Thyroid gland (tissue), 4 donors: ENCODE data around the gene LDB3. TPM values are rescaled to one million over a fixed set of nuclear protein-coding genes. Genes with fewer than 3 reads are reported as not detected.

Experiments
- DNase-seq, 2 donors: peaks; one replicate each; pipeline ENCODE4 v3.0.0-alpha.2; 2019
- H3K27ac ChIP-seq, 3 donors: fragments of 200-600 bp; sonication (generic); 1 replicate in 2 of 3; 2 replicates in 1 of 3; pipeline ENCODE4 v1.5.1; 2016 to 2019; ENCODE audit warnings: mild to moderate bottlenecking in 1 of 3, moderate library complexity in 1 of 3
- H3K27me3 ChIP-seq: fragments of 200-600 bp; sonication (generic); one replicate; pipeline ENCODE4 v1.5.1; 2019
- H3K36me3 ChIP-seq, 2 donors: fragments of 200-600 bp; sonication (generic); one replicate each; pipeline ENCODE4 v1.5.1; 2016 to 2019
- H3K4me1 ChIP-seq, 2 donors: fragments of 200-600 bp; sonication (generic); one replicate each; pipeline ENCODE4 v1.5.1; 2017 to 2019
- H3K4me3 ChIP-seq, 3 donors: fragments of 200-600 bp; sonication (generic); replicated peaks in 1 of 3; 1 replicate in 2 of 3; 2 replicates in 1 of 3; pipeline ENCODE4 v1.5.1; 2016; ENCODE audit warnings: mild to moderate bottlenecking in 1 of 3
- H3K9me3 ChIP-seq: fragments of 200-600 bp; sonication (generic); one replicate; pipeline ENCODE4 v1.5.1; 2017
- POLR2A ChIP-seq, 2 donors: fragments of 450-650 bp; IDR thresholded peaks; one replicate each; pipeline ENCODE4 v1.6.1; 2017; ENCODE audit warnings: antibody characterized with exemption in 2 of 2, mild to moderate bottlenecking in 2 of 2, moderate library complexity in 1 of 2
- WGBS, 2 donors: methylation state at CpG; one replicate each; pipeline ENCODE4 v1.1.5; 2017; 5-methylcytosine and 5-hydroxymethylcytosine counted together
- intact Hi-C: fragments of 100-400 bp; cut with DNase I; formaldehyde crosslinking; loops from one replicate; pipeline ENCODE4 v1.15.1; 2023
- total RNA-seq, 4 donors: library from RNA; depleted of rRNA; stranded (reverse); fragments of >200 nt; gene quantifications; one replicate each; pipeline ENCODE4 v1.2.3, GENCODE V29; 2016
- TF ChIP-seq, protein P1 (sequence below), 6 experiments: fragments of 200-600 bp in 3 of 6; fragments of 450-650 bp in 3 of 6; sonication (generic) in 3 of 6; IDR thresholded peaks; one replicate each; pipeline ENCODE4 v1.5.1; 2016 to 2019; ENCODE audit warnings: antibody characterized with exemption in 6 of 6, mild to moderate bottlenecking in 2 of 6, inconsistent platforms in 1 of 6, moderate library complexity in 1 of 6

Gene LDB3
- total RNA-seq, 4 donors from 2014 or later = 1.5 to 5.5 (median 1.9) TPM

DNA sequence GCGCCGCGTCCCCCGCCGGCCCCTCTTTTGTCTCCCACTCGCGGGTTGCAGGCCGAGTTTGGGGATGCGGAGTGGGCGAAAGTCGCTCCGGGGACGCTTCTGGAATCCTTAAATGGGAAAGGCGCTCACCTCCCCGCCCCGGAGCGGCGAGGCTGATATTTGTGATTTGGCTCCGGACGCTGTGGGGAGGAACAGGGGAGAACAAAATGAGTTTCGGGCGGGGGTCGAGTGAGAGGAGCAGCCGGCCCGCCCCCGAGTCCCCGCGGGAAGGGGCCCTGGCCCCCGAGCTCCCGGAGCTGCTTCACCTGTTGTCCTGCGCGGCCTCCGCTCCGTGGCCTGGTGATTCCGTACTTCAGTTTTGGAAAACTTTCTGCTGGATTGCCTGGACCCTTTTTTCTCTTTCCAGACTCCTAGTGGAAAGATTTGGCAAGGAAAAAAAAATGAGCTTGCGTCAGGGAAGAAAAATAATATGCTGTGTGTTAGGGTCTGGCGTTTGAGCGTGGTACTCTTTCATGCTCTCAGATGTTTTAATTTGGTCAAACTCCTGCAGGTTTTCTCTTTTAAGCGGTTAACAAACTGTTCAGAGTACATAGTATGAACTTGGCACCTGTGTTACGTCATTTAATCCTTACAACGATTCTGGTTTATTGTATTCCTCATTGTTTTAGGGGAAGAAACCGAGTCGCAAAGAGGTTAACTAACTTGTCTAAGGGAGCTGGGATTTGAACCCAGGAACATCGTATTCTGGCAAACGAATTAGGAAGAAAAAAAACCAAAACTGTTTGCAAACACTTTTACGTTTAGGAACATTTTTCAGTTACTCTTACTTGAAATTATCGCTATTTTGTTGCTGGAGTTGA is 89.0 kb downstream of the LDB3 start:
- peak; percentile 56 to 62 for DNase-seq
- 2 to 4% methylated on average over 35 to 38 of the region's 47 CpGs for WGBS, 2 donors
- Histone ChIP-seq H3K9me3 (no peaks in the 10 kb centered on the region), H3K4me3 (peak overlapping the region; percentile 55 to 70 (median 69)), H3K4me1 (peaks cover 15 to 34% of the 10 kb centered on the region in 2 donors), H3K36me3 (no peaks in the 10 kb centered on the region), H3K27me3 (no peaks in the 10 kb centered on the region), H3K27ac (peak overlapping the region; percentile 93 to 99 (median 94))
- intact Hi-C loops = no loop called here
- TF ChIP-seq, protein P1, sequence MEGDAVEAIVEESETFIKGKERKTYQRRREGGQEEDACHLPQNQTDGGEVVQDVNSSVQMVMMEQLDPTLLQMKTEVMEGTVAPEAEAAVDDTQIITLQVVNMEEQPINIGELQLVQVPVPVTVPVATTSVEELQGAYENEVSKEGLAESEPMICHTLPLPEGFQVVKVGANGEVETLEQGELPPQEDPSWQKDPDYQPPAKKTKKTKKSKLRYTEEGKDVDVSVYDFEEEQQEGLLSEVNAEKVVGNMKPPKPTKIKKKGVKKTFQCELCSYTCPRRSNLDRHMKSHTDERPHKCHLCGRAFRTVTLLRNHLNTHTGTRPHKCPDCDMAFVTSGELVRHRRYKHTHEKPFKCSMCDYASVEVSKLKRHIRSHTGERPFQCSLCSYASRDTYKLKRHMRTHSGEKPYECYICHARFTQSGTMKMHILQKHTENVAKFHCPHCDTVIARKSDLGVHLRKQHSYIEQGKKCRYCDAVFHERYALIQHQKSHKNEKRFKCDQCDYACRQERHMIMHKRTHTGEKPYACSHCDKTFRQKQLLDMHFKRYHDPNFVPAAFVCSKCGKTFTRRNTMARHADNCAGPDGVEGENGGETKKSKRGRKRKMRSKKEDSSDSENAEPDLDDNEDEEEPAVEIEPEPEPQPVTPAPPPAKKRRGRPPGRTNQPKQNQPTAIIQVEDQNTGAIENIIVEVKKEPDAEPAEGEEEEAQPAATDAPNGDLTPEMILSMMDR (IDR thresholded peaks at IDR 0.05) = peak in 4 of 6 experiments; percentile 16 to 52 (median 32)
- TF ChIP-seq POLR2A (IDR thresholded peaks at IDR 0.05) = peak in 1 of 2 donors; percentile 48

DNA sequence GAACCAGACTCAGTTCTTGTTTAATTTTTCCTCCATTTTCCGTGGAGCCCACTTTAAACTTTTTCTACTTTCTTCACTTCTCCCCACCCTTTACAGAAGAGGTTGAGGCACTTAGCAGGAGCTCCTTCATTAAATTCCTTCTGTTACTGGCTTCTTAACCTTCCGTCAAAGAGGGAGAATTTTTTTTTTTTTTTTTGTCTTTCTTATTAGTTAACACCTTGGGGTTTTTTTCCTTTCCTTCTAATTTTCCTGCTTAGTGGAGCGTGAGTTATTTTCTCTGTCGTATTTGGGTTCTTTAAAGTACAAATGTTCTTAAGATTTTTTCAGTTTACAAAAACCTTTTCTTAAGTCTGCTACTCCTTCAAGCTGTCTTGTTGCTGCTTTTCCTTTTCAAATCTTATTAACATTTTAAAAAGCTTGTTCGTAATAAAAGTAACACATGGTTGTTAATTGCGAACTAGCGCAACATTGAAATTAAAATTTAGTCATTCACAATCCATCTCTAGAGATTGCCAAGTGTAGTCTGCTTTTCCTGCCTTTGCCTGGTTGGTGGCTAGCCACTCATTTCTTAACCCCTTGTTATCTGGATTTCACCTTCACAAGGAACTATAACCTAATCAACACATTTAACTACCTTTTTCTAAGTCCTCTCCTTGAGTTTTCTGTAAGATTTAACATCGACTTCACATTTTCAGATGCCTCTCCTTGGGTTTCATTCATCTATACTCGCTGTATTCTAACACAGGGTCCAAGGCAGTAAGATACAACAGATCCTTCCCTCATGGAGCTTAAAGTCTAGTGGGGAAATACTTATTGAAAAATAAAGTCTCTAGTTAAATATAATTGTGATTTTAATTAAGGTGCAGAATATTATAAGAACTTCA is 90.1 kb downstream of the LDB3 start:
- Histone ChIP-seq H3K36me3 (no peaks in the 10 kb centered on the region), H3K9me3 (no peaks in the 10 kb centered on the region), H3K27me3 (no peaks in the 10 kb centered on the region), H3K4me3 (peak overlapping the region; percentile 33 to 69 (median 55)), H3K4me1 (peaks cover 12 to 25% of the 10 kb centered on the region in 2 donors), H3K27ac (peak overlapping the region; percentile 93 to 99 (median 94))
- TF ChIP-seq POLR2A (IDR thresholded peaks at IDR 0.05) = peak in 1 of 2 donors; percentile 28
- TF ChIP-seq, protein P1 (IDR thresholded peaks at IDR 0.05) = no peak
- 16 to 18% methylated on average over 9 of the region's 9 CpGs for WGBS, 2 donors
- intact Hi-C loops = no loop called here
- DNase-seq = no peak

DNA sequence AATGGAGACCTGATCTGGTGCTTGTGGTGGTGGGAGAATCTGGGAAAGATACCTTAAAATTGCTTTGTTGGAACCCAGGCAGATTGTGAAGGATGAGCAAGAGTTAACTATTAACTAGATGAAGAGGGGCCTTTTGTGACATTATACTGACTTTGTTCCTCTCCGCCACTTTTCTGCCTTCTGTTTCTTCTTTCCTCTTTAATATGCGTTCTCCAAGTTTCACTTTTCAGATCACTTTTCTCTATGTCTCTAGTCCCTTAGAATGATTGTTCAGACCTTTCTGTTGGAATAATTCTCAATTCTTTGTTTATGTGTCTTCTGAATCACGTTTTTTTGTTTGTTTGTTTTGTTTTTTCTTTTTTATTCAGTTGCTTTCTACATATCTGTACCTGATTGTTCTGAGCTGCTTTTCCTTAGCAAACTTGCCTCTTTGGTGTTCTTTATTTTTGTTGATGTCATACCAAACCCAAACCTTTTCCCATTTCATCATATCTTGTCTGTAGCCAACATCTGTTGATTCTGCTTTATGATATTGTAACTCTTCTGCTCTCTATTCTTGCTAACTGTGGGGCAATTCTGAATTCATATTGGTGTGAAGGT is 90.9 kb downstream of the LDB3 start:
- H3K27me3 ChIP-seq = no peaks in the 10 kb centered on the region
- H3K4me1 ChIP-seq = peaks cover 6 to 24% of the 10 kb centered on the region in 2 donors
- intact Hi-C loops = no loop called here
- no peak for DNase-seq
- no peaks in the 10 kb centered on the region for H3K9me3 ChIP-seq
- H3K36me3 ChIP-seq = no peaks in the 10 kb centered on the region
- WGBS, 2 donors = 24 to 32% methylated on average over 3 of the region's 3 CpGs
- H3K4me3 ChIP-seq = peak overlapping the region in 2 of 3 donors; percentile 55 to 69
- H3K27ac ChIP-seq = peak overlapping the region; percentile 93 to 99 (median 94)
- TF ChIP-seq POLR2A (IDR thresholded peaks at IDR 0.05) = no peak
- TF ChIP-seq, protein P1 (IDR thresholded peaks at IDR 0.05) = no peak

DNA sequence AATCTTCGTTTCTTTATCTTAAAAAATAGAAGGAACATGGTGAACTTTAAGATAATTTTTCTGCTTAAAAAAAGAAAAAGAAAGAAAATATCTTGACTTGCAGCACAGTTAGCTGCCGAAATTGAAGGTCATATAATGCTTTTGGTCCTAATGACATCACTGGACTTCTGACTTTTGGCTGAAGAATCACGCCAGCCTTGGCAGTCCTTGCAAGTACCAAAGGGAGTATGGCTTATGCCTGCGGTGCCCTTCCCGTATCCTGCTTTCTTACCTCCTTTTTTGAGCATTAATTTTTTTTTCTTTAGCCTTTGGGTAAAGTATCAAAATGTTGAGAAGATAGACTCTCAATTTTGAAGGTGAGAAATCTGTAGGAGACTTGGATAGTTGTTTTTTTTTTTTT is 95.1 kb downstream of the LDB3 start:
- TF ChIP-seq, protein P1 (IDR thresholded peaks at IDR 0.05) = no peak
- TF ChIP-seq POLR2A (IDR thresholded peaks at IDR 0.05) = no peak
- no peaks in the 10 kb centered on the region for H3K36me3 ChIP-seq
- intact Hi-C loops = no loop called here
- WGBS, 2 donors = 77 to 79% methylated on average over 5 of the region's 5 CpGs
- H3K4me3 ChIP-seq = no peak overlapping the region
- no peak overlapping the region for H3K27ac ChIP-seq
- peaks cover 15 to 28% of the 10 kb centered on the region in 2 donors for H3K4me1 ChIP-seq
- H3K27me3 ChIP-seq = no peaks in the 10 kb centered on the region
- no peaks in the 10 kb centered on the region for H3K9me3 ChIP-seq
- no peak for DNase-seq
